ENCODE measurements around the gene BRSK2. TPM values are rescaled to one million over a fixed set of nuclear protein-coding genes. Genes with fewer than 3 reads are reported as not detected.

BRSK2 gene
- total and polyA plus RNA-seq, 2 donors from 2014 or later: 0.43 to 1.2 TPM

DNA sequence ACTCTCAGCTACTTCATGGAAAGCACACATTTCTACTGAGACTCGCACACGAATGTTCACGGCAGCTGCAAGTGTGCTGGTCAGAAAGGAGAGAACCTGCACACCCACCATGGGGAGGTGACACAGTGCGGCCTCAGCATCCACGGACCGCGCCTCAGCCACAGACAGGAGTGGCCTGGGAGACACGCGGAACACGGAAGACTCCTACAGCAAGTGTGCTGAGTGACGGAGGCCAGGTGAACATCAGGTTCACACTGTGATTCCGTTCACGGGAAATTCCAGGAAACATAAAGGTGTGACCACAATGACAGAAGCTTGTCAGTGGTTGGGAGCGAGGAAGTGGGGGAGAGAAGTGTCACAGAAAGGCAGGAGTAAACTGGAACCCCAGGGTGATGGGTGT is 110.2 kb downstream of the BRSK2 start:
- H3K27me3 ChIP-seq (ENCODE audit: control insufficient read depth, insufficient read depth, low read length): no peaks in the 10 kb centered on the region
- FAIRE-seq (no peak), DNase-seq (peak in 1 of 5 donors; percentile 32)
- no peaks in the 10 kb centered on the region for H3K9me3 ChIP-seq (ENCODE audit: control insufficient read depth in 2 of 3, insufficient read depth in 1 of 3, low read length in 3 of 3)
- H3K4me1 ChIP-seq (ENCODE audit: control insufficient read depth in 2 of 3, insufficient read depth in 2 of 3, low read depth in 1 of 3, low read length in 3 of 3): peaks cover 0 to 5% (median 4%) of the 10 kb centered on the region in 3 donors
- H3K27ac ChIP-seq (ENCODE audit: low read depth in 2 of 2, low read length in 2 of 2): no peak overlapping the region
- no peak overlapping the region for H3K9ac ChIP-seq (ENCODE audit: low read length in 3 of 3)
- intact Hi-C loops (cut with DNase I): no loop called here
- H3K36me3 ChIP-seq (ENCODE audit: control insufficient read depth in 2 of 3, insufficient read depth in 3 of 3, low read length in 3 of 3): no peaks in the 10 kb centered on the region
- no peak overlapping the region for H3K4me3 ChIP-seq (ENCODE audit: low read length in 3 of 3)
- TF ChIP-seq, protein P1, sequence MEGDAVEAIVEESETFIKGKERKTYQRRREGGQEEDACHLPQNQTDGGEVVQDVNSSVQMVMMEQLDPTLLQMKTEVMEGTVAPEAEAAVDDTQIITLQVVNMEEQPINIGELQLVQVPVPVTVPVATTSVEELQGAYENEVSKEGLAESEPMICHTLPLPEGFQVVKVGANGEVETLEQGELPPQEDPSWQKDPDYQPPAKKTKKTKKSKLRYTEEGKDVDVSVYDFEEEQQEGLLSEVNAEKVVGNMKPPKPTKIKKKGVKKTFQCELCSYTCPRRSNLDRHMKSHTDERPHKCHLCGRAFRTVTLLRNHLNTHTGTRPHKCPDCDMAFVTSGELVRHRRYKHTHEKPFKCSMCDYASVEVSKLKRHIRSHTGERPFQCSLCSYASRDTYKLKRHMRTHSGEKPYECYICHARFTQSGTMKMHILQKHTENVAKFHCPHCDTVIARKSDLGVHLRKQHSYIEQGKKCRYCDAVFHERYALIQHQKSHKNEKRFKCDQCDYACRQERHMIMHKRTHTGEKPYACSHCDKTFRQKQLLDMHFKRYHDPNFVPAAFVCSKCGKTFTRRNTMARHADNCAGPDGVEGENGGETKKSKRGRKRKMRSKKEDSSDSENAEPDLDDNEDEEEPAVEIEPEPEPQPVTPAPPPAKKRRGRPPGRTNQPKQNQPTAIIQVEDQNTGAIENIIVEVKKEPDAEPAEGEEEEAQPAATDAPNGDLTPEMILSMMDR (IDR thresholded peaks at IDR 0.05; ENCODE audit: borderline replicate concordance, extremely low read depth, insufficient read depth): no peak

GRCh38 chr11:1500466-1501420 is 111.0 kb downstream of the BRSK2 start:
- Histone ChIP-seq H3K4me3 (ENCODE audit: low read length in 3 of 3) (no peak overlapping the region), H3K27me3 (ENCODE audit: control insufficient read depth, insufficient read depth, low read length) (no peaks in the 10 kb centered on the region), H3K9me3 (ENCODE audit: control insufficient read depth in 2 of 3, insufficient read depth in 1 of 3, low read length in 3 of 3) (no peaks in the 10 kb centered on the region), H3K36me3 (ENCODE audit: control insufficient read depth in 2 of 3, insufficient read depth in 3 of 3, low read length in 3 of 3) (no peaks in the 10 kb centered on the region), H3K27ac (ENCODE audit: low read depth in 2 of 2, low read length in 2 of 2) (no peak overlapping the region), H3K9ac (ENCODE audit: low read length in 3 of 3) (no peak overlapping the region), H3K4me1 (ENCODE audit: control insufficient read depth in 2 of 3, insufficient read depth in 2 of 3, low read depth in 1 of 3, low read length in 3 of 3) (peaks cover 0 to 5% (median 4%) of the 10 kb centered on the region in 3 donors)
- no peak for FAIRE-seq
- intact Hi-C loops (cut with DNase I): no loop called here
- TF ChIP-seq, protein P1 (IDR thresholded peaks at IDR 0.05; ENCODE audit: borderline replicate concordance, extremely low read depth, insufficient read depth): no peak
- peak in 1 of 5 donors; percentile 52 for DNase-seq

DNA sequence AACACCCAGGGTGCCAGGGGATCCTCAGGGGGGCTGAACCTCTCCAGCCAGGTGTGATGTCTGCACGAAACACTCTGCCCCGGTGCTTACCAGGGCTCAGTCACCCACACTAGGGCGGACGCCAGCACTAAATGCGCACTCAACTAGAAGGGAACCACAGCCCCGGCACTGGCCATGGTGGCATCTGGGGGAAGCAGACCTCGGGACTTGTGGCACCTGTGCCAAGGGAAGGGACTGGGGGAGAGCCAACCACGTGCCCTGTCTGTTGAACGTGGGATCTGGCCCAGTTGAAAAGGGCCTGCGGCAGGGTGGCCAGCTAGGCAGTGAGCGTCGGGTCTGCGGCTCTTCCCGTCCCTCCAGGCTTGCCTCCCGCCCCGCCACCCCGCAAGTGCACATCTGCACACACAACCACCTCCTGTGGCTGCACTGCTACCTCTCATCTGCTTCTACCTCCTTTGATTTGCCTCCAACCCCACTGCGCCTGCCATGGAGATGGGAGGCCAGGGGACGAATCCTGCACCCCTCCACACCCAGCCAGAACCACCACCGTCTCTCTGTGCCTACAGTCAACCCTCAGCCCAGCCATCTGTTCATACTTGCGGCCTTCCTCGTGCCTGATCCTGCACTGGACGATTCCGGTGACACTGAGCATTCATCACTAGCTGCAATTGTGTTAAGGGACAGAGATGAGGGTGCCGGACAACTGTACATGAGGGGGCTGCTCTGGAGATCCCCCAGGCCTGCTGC is 111.9 kb downstream of the BRSK2 start:
- Histone ChIP-seq H3K9me3 (ENCODE audit: control insufficient read depth in 2 of 3, insufficient read depth in 1 of 3, low read length in 3 of 3) (no peaks in the 10 kb centered on the region), H3K9ac (ENCODE audit: low read length in 3 of 3) (no peak overlapping the region), H3K27me3 (ENCODE audit: control insufficient read depth, insufficient read depth, low read length) (no peaks in the 10 kb centered on the region), H3K4me1 (ENCODE audit: control insufficient read depth in 2 of 3, insufficient read depth in 2 of 3, low read depth in 1 of 3, low read length in 3 of 3) (peaks cover 0 to 5% (median 2%) of the 10 kb centered on the region in 3 donors), H3K27ac (ENCODE audit: low read depth in 2 of 2, low read length in 2 of 2) (no peak overlapping the region), H3K4me3 (ENCODE audit: low read length in 3 of 3) (no peak overlapping the region), H3K36me3 (ENCODE audit: control insufficient read depth in 2 of 3, insufficient read depth in 3 of 3, low read length in 3 of 3) (no peaks in the 10 kb centered on the region)
- no peak for FAIRE-seq
- intact Hi-C loops (cut with DNase I): no loop called here
- peak in 1 of 5 donors; percentile 72 for DNase-seq
- TF ChIP-seq, protein P1 (IDR thresholded peaks at IDR 0.05; ENCODE audit: borderline replicate concordance, extremely low read depth, insufficient read depth): no peak
